Mesenchymal stem cell (in vitro differentiated cells and primary cell): ENCODE data around the gene MDFIC.

Experiments used
- DNase-seq: peaks from one replicate; pipeline ENCODE4 v3.0.0-alpha.2; 2013
- H2AFZ ChIP-seq: one replicate; pipeline ENCODE4 v1.6.1; 2013; ENCODE audit warnings: low read depth, mild to moderate bottlenecking, control low read depth, inconsistent platforms, low read length, moderate library complexity
- H2AK5ac ChIP-seq: 2 replicates; pipeline ENCODE4 v1.6.1; 2013; ENCODE audit warnings: low read length, moderate library complexity, mild to moderate bottlenecking, inconsistent platforms; ENCODE audit not compliant: severe bottlenecking
- H2BK120ac ChIP-seq: one replicate; pipeline ENCODE4 v1.6.1; 2013; ENCODE audit warnings: low read depth, mild to moderate bottlenecking, inconsistent platforms, low read length, moderate library complexity
- H2BK12ac ChIP-seq, 2 experiments: one replicate each; pipeline ENCODE4 v1.6.1; 2013; ENCODE audit warnings: inconsistent platforms in 2 of 2, low read length in 2 of 2, mild to moderate bottlenecking in 2 of 2, moderate library complexity in 2 of 2, control low read depth in 1 of 2
- H2BK15ac ChIP-seq: one replicate; pipeline ENCODE4 v1.6.1; 2013; ENCODE audit warnings: mild to moderate bottlenecking, low read depth, inconsistent platforms; ENCODE audit not compliant: poor library complexity, severe bottlenecking
- H2BK5ac ChIP-seq: 2 replicates; pipeline ENCODE4 v1.6.1; 2013; ENCODE audit warnings: low read depth, mild to moderate bottlenecking, low read length, control low read depth, inconsistent platforms; ENCODE audit not compliant: poor library complexity, severe bottlenecking
- H3K14ac ChIP-seq, 2 experiments: one replicate each; pipeline ENCODE4 v1.6.1; 2013; ENCODE audit warnings: inconsistent platforms in 2 of 2, low read length in 2 of 2, control low read depth in 1 of 2, mild to moderate bottlenecking in 1 of 2, moderate library complexity in 1 of 2
- H3K18ac ChIP-seq, 2 experiments: one replicate each; pipeline ENCODE4 v1.6.1; 2013; ENCODE audit warnings: inconsistent platforms in 2 of 2, low read length in 2 of 2, control low read depth in 1 of 2, low read depth in 1 of 2, mild to moderate bottlenecking in 1 of 2
- H3K23ac ChIP-seq, 2 experiments: one replicate each; pipeline ENCODE4 v1.6.1; 2013; ENCODE audit warnings: inconsistent platforms in 2 of 2, low read length in 2 of 2, mild to moderate bottlenecking in 2 of 2, moderate library complexity in 2 of 2, control low read depth in 1 of 2
- H3K27ac ChIP-seq: 2 replicates; pipeline ENCODE4 v1.5.1; 2013; ENCODE audit warnings: mild to moderate bottlenecking, moderate library complexity, low read length, control low read depth, inconsistent platforms; ENCODE audit not compliant: poor library complexity, severe bottlenecking
- H3K27me3 ChIP-seq, 2 experiments: 2 replicates each; pipeline versions ENCODE4 v1.6.1 to v1.7.0; 2013; ENCODE audit warnings: low read length in 2 of 2, mild to moderate bottlenecking in 2 of 2, moderate library complexity in 2 of 2, control low read depth in 1 of 2, inconsistent platforms in 1 of 2; ENCODE audit not compliant: control insufficient read depth in 1 of 2, insufficient read depth in 1 of 2
- H3K36me3 ChIP-seq, 2 experiments: 2 replicates each; pipeline versions ENCODE4 v1.6.1 to v1.7.0; 2013; ENCODE audit warnings: low read length in 2 of 2, control low read depth in 1 of 2, inconsistent platforms in 1 of 2, low read depth in 1 of 2, mild to moderate bottlenecking in 1 of 2; ENCODE audit not compliant: insufficient read depth in 2 of 2, control insufficient read depth in 1 of 2
- H3K4ac ChIP-seq, 2 experiments: one replicate each; pipeline ENCODE4 v1.6.1; 2013; ENCODE audit warnings: inconsistent platforms in 2 of 2, low read length in 2 of 2, mild to moderate bottlenecking in 2 of 2, moderate library complexity in 2 of 2, control low read depth in 1 of 2, low read depth in 1 of 2
- H3K4me1 ChIP-seq: 2 replicates; pipeline ENCODE4 v1.6.1; 2013; ENCODE audit warnings: low read depth, low read length, control low read depth; ENCODE audit not compliant: control insufficient read depth, insufficient read depth
- H3K4me2 ChIP-seq: 2 replicates; pipeline ENCODE4 v1.6.1; 2013; ENCODE audit warnings: low read length, mild to moderate bottlenecking, inconsistent platforms; ENCODE audit not compliant: poor library complexity, severe bottlenecking
- H3K4me3 ChIP-seq, 2 experiments: 2 replicates each; pipeline versions ENCODE4 v1.5.1 to v1.7.0; 2013; ENCODE audit warnings: low read length in 2 of 2, mild to moderate bottlenecking in 2 of 2, control low read depth in 1 of 2, low read depth in 1 of 2; ENCODE audit not compliant: insufficient read depth in 1 of 2
- H3K79me1 ChIP-seq: replicated peaks from 2 replicates; pipeline ENCODE4 v1.6.1; 2013; ENCODE audit warnings: mild to moderate bottlenecking, control low read depth, low read length, inconsistent platforms; ENCODE audit not compliant: poor library complexity, severe bottlenecking
- H3K9ac ChIP-seq: 2 replicates; pipeline ENCODE4 v1.7.0; 2013; ENCODE audit warnings: mild to moderate bottlenecking, low read length, moderate library complexity
- H3K9me3 ChIP-seq: 2 replicates; pipeline ENCODE4 v1.7.0; 2013; ENCODE audit warnings: mild to moderate bottlenecking, low read length; ENCODE audit not compliant: control insufficient read depth
- H4K8ac ChIP-seq: one replicate; pipeline ENCODE4 v1.6.1; 2013; ENCODE audit warnings: inconsistent platforms, mild to moderate bottlenecking, low read length, moderate library complexity
- H4K91ac ChIP-seq: one replicate; pipeline ENCODE4 v1.6.1; 2013; ENCODE audit warnings: mild to moderate bottlenecking, low read length, inconsistent platforms
- WGBS: methylation state at CpG from one replicate; pipeline ENCODE4 v1.1.7; 2013; ENCODE audit warnings: mixed read lengths; 5-methylcytosine and 5-hydroxymethylcytosine counted together

The MDFIC gene

GRCh38 chr7:115054478-115055065, 132.7 kb downstream of the MDFIC start:
- no peak overlapping the region for H3K4me2 ChIP-seq
- H3K14ac ChIP-seq, result no peak overlapping the region

GRCh38 chr7:115056019-115056418, 134.1 kb downstream of the MDFIC start:
- Histone ChIP-seq H3K79me1 (no peaks in the 10 kb centered on the region), H2AFZ (no peak overlapping the region), H3K9me3 (no peaks in the 10 kb centered on the region), H3K4me1 (no peaks in the 10 kb centered on the region), H3K27me3 (no peaks in the 10 kb centered on the region), H3K36me3 (no peaks in the 10 kb centered on the region), H3K4ac (no peak overlapping the region), H4K91ac (no peak overlapping the region), H2AK5ac (no peak overlapping the region), H3K27ac (no peak overlapping the region), H3K4me2 (no peak overlapping the region), H3K23ac (no peak overlapping the region), H3K4me3 (no peak overlapping the region), H2BK12ac (no peak overlapping the region), H2BK15ac (no peak overlapping the region), H4K8ac (no peak overlapping the region), H2BK5ac (no peak overlapping the region), H3K18ac (no peak overlapping the region), H2BK120ac (no peak overlapping the region), H3K9ac (no peak overlapping the region), H3K14ac (no peak overlapping the region)
- DNase-seq, result peak; percentile 33
- WGBS, result no CpG with 5 or more reads among the region's 2 CpGs

More at GRCh38 chr7:115054478-115055065, 132.7 kb downstream of the MDFIC start:
- no peak overlapping the region for H3K18ac ChIP-seq
- H4K8ac ChIP-seq, result no peak overlapping the region
- no peak overlapping the region for H3K4ac ChIP-seq
- no peak overlapping the region for H3K23ac ChIP-seq
- H2BK120ac ChIP-seq, result no peak overlapping the region
- no peaks in the 10 kb centered on the region for H3K27me3 ChIP-seq
- no peak overlapping the region for H2BK15ac ChIP-seq
- H2BK5ac ChIP-seq, result no peak overlapping the region
- no peak overlapping the region for H2BK12ac ChIP-seq
- no peak overlapping the region for H3K9ac ChIP-seq
- no peaks in the 10 kb centered on the region for H3K36me3 ChIP-seq
- H3K9me3 ChIP-seq, result no peaks in the 10 kb centered on the region
- no peak overlapping the region for H3K27ac ChIP-seq
- H4K91ac ChIP-seq, result no peak overlapping the region
- H3K4me3 ChIP-seq, result no peak overlapping the region
- H2AK5ac ChIP-seq, result no peak overlapping the region
- WGBS, result 70% methylated on average over 3 of the region's 3 CpGs
- H3K4me1 ChIP-seq, result no peaks in the 10 kb centered on the region
- H3K79me1 ChIP-seq, result no peaks in the 10 kb centered on the region
- H2AFZ ChIP-seq, result no peak overlapping the region
- DNase-seq, result no peak

- no peak for DNase-seq
- no peak overlapping the region for H3K9ac ChIP-seq
- no peak overlapping the region for H3K27ac ChIP-seq
- no peak overlapping the region for H2AK5ac ChIP-seq
- H3K79me1 ChIP-seq, result no peaks in the 10 kb centered on the region
- H3K4me1 ChIP-seq, result no peaks in the 10 kb centered on the region
- no peak overlapping the region for H3K4me2 ChIP-seq
- H3K4me3 ChIP-seq, result no peak overlapping the region
- H4K8ac ChIP-seq, result no peak overlapping the region
- no peak overlapping the region for H3K4ac ChIP-seq
- no peaks in the 10 kb centered on the region for H3K27me3 ChIP-seq
- H2BK15ac ChIP-seq, result no peak overlapping the region
- no peak overlapping the region for H2AFZ ChIP-seq
- H3K14ac ChIP-seq, result no peak overlapping the region
- H3K23ac ChIP-seq, result no peak overlapping the region
- no peak overlapping the region for H2BK120ac ChIP-seq
- no peak overlapping the region for H4K91ac ChIP-seq
- no peak overlapping the region for H2BK5ac ChIP-seq
- H3K36me3 ChIP-seq, result no peaks in the 10 kb centered on the region
- 88% methylated on average over 3 of the region's 3 CpGs for WGBS
- no peaks in the 10 kb centered on the region for H3K9me3 ChIP-seq
- no peak overlapping the region for H3K18ac ChIP-seq
- no peak overlapping the region for H2BK12ac ChIP-seq
Measured at GRCh38 chr7:115058726-115059125, 136.8 kb downstream of the MDFIC start.

- Histone ChIP-seq H4K91ac (no peak overlapping the region), H2BK15ac (no peak overlapping the region), H3K27ac (no peak overlapping the region), H2AFZ (no peak overlapping the region), H3K4me1 (no peaks in the 10 kb centered on the region), H3K9ac (no peak overlapping the region), H3K36me3 (no peaks in the 10 kb centered on the region), H3K23ac (no peak overlapping the region), H3K27me3 (no peaks in the 10 kb centered on the region), H2BK5ac (no peak overlapping the region), H3K14ac (no peak overlapping the region), H3K18ac (no peak overlapping the region), H3K9me3 (no peaks in the 10 kb centered on the region), H4K8ac (no peak overlapping the region), H3K4me3 (no peak overlapping the region), H2BK12ac (no peak overlapping the region), H2BK120ac (no peak overlapping the region), H3K79me1 (no peaks in the 10 kb centered on the region), H3K4ac (no peak overlapping the region), H3K4me2 (no peak overlapping the region), H2AK5ac (no peak overlapping the region)
- no peak for DNase-seq
Measured at GRCh38 chr7:115059321-115059720, 137.4 kb downstream of the MDFIC start.
